Measurements from ENCODE around the gene EBLN1.

- TF ChIP-seq TAF1 (IDR thresholded peaks at IDR 0.05; ENCODE audit: borderline replicate concordance, insufficient read depth, low read length) (no peak), REST (IDR thresholded peaks at IDR 0.05; ENCODE audit: insufficient read depth in 1 of 2, low read depth in 2 of 2, low read length in 2 of 2) (no peak)
Observed at GRCh38 chr10:22228167-22228938, 10.5 kb upstream of the EBLN1 start.

All from PFSK-1 (cell line).